GM18511 (cell line): ENCODE data around the gene ZNF140.
A peak's percentile ranks its signal among the peaks of the same experiment; 100 is the strongest.

Experiments used
- ATAC-seq: cut with Tn5 transposase; IDR thresholded peaks from one replicate; pipeline ENCODE4 v1.9.1; 2021; ENCODE audit warnings: mild to moderate bottlenecking, moderate library complexity; ENCODE audit not compliant: unreplicated experiment

ZNF140 gene

GRCh38 chr12:133080368-133081158 is at the start of gene ZNF140:
Gene ZNF140 (plus strand): TSS chr12:133080923. CDS start chr12:133081321, 398 bp downstream.
- ATAC-seq = peak; percentile 77

DNA sequence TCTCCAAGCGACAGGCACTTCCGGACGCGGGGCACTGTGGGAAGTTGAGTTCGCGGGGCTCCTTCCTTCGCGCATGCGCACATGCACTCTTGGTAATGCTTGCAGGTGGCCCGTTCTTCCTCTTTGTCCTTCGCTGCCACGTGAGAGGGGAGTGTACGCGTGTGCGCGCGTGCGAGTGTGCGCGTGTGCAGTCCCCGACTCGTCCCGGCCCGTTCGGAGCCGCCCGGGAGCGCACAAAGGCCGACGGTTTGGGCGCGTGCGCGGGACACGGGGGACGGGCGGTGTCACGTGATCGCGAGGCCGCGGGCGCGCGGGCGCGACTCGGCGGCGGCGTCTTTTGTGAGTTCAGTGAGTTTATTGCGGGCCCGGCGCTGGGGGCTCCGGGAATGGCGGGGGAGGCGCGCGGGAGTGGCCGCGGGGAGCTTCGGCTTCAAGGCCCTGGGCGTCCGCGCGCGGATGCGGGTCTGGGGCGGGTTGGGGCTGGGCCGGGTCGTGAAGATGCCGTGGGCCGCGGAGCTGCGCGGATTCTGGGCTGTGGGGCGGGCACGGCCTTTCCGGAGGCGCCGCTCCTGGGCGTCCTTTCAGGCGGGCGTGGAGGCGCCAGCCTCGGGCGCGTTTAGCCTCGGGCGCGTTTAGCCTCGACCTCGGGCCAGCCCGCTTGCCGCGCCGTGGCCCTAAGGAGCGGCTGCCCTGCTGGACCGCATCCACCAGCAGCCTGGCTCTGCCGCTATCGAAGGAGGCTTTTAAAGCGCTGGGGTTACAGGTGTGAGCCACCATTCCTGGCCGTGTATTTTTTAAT is 43.3 kb upstream of the ZNF140 start, which contains the start of gene ZNF84:
Gene ZNF84, plus strand, starts transcription at position 303 of the 799 bp plus-strand sequence. CDS start 3,959 bp downstream, outside the sequence.
- peak; percentile 98 for ATAC-seq

DNA sequence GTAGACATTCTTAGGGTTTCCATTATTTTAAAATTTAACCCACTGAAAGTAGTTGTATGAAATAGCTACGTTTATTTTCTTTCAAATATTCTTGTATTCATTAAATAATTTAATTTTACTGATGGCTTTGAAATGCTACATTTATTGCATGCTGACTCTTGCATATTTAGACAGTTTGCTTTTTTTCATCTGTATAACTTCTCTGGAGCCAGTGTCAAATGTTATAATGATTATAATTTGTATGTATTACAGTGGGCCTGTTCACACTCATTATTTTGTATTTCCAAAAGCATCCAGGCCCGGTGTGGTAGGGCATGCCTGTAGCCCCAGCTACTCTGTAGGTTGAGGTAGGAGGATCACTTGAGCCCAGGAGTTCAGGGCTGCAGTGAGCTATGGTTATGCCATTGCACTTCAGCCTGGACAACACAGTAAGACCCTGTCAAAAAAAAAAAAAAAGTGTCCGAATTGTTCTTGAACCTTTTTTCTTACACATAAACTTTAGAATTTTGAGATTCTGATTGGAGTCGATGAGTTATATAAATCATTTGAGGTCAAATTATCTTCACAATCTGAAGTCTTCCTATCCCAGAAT is 42.5 kb upstream of the ZNF140 start:
- ATAC-seq = no peak

- no peak for ATAC-seq
Measured at GRCh38 chr12:133046698-133047097, 34.0 kb upstream of the ZNF140 start.

GRCh38 chr12:133057446-133057845 is 23.3 kb upstream of the ZNF140 start:
- ATAC-seq = no peak

GRCh38 chr12:133058203-133059113 is 22.3 kb upstream of the ZNF140 start:
- no peak for ATAC-seq

GRCh38 chr12:133061954-133062353 is 18.8 kb upstream of the ZNF140 start:
- no peak for ATAC-seq

DNA sequence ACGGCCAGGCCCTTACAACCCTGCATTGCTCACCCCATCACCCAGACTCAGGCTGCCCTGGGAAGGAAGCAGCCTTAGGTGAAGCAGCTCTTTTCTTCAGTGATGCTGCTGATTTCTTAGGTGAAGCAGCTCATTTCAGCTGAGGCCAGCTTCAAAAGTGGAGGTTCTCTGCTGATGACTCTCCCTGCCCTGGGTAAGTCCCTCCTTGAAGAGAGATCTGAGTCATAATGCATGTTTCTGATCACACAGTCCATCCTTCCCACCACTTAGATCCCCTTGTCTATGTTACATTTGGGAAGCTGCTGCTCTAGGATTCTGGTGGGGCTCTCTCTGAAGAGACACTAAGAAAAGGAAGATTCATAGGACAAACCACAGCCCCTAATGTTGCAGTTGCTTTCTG is 17.2 kb upstream of the ZNF140 start:
- no peak for ATAC-seq

DNA sequence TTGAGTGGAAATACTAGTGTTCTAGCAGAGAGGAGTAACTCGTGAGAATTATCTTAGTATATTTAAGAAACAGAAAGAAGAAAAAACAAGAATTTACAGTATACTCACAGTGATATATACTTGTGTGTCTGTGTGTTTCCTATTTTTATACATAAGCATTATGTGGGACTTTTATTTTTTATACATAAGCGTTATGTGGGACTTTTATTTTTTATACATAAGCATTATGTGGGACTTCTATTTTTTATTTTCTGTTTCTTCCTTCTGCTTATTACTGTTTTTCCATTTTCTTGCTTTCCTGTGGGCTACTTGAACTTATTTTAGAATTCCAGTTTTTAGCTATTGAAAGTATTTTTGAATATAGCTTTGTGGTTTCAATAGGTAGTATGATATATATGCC is 6.9 kb upstream of the ZNF140 start:
- no peak for ATAC-seq

GRCh38 chr12:133080026-133080367 is 726 bp upstream of the ZNF140 start:
- peak; percentile 84 for ATAC-seq

GRCh38 chr12:133081159-133081780 is 547 bp downstream of the ZNF140 start:
- no peak for ATAC-seq

GRCh38 chr12:133083345-133083744 is 2.6 kb downstream of the ZNF140 start:
- no peak for ATAC-seq

DNA sequence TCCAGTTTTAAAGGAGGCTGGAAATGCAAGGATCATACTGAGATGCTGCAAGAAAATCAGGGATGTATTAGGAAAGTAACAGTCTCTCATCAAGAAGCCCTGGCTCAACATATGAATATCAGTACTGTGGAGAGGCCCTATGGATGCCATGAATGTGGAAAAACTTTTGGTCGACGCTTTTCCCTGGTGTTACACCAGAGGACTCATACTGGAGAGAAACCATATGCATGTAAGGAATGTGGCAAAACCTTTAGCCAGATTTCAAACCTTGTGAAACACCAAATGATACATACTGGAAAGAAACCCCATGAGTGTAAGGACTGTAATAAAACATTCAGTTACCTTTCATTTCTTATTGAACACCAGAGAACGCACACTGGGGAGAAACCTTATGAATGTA is 24.9 kb downstream of the ZNF140 start:
- no peak for ATAC-seq

DNA sequence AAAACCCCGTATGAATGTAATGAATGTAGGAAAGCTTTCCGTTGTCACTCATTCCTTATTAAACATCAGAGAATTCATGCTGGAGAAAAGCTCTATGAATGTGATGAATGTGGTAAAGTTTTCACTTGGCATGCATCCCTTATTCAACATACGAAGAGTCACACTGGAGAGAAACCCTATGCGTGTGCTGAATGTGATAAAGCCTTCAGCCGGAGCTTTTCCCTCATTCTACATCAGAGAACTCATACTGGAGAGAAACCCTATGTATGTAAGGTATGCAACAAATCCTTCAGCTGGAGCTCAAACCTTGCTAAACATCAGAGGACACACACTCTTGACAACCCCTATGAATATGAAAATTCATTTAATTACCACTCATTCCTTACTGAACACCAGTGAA is 25.5 kb downstream of the ZNF140 start:
- ATAC-seq = no peak

DNA sequence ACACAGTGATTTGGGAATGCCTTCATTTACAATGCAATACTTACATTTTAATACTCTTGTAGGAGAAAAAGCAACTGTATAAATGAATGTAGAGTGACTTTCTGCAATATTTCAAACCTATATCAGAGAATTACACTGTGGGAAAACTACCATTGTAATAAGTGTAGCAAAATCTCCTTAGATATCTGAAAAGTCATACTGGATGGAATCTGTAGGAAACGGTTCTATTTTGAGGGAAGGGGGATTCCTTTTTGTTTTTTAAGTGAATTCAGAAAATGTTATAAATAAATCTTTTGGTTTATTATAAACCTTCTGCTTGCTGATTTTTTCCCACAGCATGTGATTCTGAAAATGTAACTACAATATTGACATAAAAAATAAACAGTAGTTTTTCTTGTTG is 26.4 kb downstream of the ZNF140 start:
- ATAC-seq = no peak

- ATAC-seq = no peak
Measured at GRCh38 chr12:133108150-133108549, 27.4 kb downstream of the ZNF140 start.

- no peak for ATAC-seq
Measured at GRCh38 chr12:133120385-133121191, 39.9 kb downstream of the ZNF140 start.

- no peak for ATAC-seq
Measured at GRCh38 chr12:133124674-133125073, 44.0 kb downstream of the ZNF140 start.

GRCh38 chr12:133129368-133130037 is 48.8 kb downstream of the ZNF140 start:
- ATAC-seq = no peak
